ENCODE data around the gene PSEN1.
"Not testable (repeated sequence)": the region's sequence is repeated elsewhere in the genome, so short reads cannot be mapped to it uniquely, and the experiment has no call there.

PSEN1 gene

DNA sequence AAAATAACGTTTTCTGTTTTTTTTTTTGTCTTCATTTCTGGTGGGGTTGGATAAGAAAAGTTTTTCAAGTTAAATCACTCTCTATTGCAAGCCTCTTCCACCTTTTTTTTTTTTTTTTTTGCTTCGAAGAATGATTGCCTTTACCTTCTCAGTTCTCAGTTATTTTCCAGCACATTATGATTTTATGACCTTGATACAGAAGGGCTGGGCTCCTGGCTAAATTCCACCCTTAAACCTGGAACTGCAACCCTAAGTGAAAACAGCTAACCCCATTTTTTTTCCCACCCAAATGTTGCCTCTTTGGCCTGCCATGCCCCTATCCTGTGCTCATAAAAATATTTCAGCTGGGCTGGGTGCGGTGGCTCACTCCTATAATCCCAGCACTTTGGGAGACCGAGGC is 31.4 kb downstream of the PSEN1 start:
- FAIRE-seq = no peak

DNA sequence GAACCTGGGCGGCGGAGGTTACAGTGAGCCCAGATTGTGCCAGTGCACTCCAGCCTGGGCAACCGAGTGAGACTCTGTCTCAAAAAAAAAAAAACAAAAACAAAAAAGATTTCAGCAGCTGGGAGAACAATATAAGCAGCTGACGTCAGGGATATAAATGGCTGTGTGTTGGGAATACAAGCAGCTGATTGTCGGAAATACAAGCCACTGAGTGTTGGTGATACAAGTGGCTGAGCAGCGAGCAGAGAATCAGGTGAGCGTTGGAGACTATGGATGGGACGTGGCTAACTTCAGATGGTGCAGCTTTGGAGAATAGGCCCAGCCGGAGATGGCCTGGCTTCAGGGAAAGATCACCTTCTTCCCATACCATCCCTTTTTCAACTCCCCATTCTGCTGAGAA is 32.0 kb downstream of the PSEN1 start:
- FAIRE-seq = no peak

DNA sequence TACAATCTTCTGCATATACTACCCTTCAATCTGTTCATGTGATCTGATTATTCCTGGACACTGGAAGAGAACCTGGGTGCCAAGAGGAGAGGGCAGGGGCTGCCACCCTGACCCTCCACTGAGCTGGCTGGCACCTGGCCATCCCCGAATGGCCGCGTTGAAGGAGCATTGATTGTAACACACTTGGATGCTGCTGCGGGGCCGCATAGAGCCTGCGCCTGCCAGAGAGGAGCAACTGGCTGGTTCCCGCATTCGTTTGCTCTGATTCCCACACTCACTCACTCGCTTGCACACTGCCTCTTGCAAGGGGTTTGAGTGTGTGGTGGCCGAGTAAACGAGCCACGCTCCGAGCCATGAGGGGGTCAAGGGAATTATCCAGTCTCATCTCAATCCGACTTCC is 32.4 kb downstream of the PSEN1 start:
- FAIRE-seq = no peak

DNA sequence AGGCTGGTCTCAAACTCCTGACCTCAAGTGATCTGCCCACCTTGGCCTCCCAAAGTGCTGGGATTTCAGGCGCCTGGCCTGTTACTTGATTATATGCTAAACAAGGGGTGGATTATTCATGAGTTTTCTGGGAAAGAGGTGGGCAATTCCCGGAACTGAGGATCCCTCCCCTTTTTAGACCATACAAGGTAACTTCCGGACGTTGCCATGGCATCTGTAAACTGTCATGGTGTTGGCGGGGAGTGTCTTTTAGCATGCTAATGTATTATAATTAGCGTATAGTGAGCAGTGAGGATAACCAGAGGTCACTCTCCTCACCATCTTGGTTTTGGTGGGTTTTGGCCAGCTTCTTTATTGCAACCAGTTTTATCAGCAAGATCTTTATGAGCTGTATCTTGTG is 33.5 kb downstream of the PSEN1 start:
- FAIRE-seq = not testable (repeated sequence)

DNA sequence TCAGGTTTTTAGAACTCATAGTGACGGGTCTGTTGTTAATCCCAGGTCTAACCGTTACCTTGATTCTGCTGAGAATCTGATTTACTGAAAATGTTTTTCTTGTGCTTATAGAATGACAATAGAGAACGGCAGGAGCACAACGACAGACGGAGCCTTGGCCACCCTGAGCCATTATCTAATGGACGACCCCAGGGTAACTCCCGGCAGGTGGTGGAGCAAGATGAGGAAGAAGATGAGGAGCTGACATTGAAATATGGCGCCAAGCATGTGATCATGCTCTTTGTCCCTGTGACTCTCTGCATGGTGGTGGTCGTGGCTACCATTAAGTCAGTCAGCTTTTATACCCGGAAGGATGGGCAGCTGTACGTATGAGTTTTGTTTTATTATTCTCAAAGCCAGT is 34.4 kb downstream of the PSEN1 start:
- FAIRE-seq = no peak

DNA sequence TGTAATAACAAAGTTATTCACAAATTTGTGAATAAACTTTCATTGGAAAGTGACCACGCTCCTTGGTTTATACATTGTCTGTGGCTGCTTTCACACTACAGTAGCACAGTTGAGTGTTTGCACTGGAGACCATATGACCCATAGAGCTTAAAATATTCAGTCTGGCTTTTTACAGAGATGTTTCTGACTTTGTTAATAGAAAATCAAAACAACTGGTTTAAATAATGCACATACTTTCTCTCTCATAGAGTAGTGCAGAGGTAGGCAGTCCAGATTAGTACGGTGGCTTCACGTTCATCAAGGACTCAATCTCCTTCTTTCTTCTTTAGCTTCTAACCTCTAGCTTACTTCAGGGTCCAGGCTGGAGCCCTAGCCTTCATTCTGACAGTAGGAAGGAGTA is 36.2 kb downstream of the PSEN1 start:
- FAIRE-seq = no peak

DNA sequence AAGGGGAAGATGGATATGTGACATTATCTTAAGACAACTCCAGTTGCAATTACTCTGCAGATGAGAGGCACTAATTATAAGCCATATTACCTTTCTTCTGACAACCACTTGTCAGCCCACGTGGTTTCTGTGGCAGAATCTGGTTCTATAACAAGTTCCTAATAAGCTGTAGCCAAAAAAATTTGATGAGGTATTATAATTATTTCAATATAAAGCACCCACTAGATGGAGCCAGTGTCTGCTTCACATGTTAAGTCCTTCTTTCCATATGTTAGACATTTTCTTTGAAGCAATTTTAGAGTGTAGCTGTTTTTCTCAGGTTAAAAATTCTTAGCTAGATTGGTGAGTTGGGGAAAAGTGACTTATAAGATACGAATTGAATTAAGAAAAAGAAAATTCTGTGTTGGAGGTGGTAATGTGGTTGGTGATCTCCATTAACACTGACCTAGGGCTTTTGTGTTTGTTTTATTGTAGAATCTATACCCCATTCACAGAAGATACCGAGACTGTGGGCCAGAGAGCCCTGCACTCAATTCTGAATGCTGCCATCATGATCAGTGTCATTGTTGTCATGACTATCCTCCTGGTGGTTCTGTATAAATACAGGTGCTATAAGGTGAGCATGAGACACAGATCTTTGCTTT is 36.9 kb downstream of the PSEN1 start:
- peak; percentile 37 for FAIRE-seq

DNA sequence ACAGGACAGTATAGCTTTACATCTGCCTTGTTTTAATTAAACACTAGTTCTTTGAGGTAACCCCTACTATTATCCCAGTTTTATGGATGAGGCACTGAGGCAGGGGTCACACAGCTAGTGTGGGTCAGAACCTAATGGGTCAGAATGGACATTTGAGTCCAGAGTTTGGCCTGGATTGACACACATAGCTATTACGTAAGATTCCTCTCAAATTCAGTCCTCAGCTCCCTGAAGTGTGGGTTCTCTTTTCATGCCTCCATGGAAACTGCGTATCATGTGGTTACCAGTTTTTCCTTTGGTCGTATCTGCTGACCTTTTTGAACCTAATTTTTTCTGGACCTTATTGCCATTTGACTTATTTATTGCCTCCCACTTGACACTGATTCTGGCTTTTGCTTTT is 40.4 kb downstream of the PSEN1 start:
- no peak for FAIRE-seq

DNA sequence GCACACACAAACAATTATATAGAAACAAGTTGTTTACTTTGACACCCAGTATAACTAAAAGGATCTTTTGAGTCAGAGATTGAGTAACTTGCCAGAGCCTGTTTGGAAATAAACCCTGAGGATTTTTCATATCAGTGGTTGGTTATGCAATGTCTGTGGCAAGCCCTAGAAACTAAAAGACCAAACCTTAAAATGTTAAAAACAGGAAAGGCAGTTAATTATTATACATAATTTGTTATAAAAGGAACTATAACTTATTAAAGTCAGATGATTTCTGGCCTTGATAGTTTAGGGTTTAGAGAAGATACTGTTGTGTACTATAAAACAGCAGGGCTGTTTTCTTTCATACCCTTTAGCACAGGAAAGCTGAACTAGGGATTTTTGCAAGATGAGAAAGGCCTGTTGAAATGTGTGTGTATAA is 44.1 kb downstream of the PSEN1 start:
- FAIRE-seq = peak; percentile 93

DNA sequence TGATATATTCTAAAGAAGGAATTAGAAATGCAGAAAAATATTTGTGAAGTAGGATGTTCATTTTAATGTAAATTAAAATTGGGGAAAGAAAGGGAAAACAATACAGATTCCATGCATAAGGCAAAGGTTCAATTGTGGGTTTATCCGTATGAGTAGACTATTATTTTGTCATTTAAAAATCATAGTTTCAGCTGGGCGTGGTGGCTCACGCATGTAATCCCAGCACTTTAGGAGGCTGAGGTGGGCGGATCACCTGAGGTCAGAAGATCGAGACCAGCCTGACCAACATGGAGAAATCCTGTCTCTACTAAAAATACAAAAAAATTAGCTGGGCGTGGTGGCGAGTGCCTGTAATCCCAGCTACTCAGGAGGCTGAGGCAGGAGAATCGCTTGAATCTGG is 44.7 kb downstream of the PSEN1 start:
- not testable (repeated sequence) for FAIRE-seq

DNA sequence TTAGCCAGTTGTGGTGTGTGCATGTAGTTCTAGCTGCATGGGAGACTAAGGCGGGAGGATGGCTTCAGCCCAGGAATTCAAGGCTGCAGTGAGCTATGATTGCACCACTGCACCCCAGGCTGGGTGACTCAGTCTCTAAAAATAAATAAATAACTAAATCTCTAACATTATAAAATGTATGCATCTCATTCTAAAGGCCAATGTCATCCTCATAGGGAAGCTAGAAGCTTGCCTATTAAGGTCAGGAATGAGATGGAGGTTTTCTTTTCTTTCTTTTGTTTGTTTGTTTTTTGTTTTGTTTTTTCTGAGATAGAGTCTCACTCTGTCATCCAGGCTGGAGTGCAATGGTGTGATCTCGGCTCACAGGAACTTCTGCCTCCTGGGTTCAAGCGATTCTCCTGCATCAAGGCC is 52.2 kb downstream of the PSEN1 start:
- FAIRE-seq = no peak

DNA sequence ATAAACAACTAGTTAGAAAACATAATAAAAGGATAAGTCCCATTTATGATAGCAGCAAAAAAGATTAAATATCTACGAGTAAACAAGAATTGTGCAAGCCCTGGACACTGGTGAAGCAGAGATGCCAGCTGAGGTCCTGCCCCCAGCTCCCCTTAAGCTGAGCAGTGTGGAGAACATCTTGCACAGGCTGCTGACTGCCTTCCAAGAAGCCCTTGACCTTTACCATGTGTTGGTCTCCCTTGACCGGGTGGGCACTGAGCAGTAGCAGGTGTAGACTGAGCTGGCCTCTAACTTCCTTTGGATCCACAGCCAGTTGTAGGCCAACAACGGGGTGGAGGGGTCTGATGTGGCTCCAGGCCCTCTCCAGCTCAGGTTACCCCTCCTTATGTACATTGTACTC is 53.3 kb downstream of the PSEN1 start:
- FAIRE-seq = no peak

DNA sequence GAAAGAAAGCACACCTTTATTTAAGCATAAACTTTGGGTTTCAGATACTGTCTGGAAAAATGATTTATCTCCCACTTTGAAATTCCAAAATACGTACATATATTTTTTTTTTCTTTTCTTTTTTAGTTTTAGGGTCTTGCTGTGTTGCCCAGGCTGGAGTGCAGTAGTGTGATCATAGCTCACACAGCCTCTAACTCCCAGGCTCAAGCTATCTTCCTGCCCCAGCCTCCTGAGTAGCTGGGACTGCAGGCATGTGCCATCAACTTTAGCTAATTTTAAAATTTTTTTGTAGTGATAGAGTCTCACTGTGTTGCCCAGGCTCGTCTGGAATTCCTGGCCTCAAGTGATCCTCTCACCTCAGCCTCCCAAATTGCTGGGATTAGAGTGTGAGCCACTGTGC is 55.1 kb downstream of the PSEN1 start:
- FAIRE-seq = no peak

DNA sequence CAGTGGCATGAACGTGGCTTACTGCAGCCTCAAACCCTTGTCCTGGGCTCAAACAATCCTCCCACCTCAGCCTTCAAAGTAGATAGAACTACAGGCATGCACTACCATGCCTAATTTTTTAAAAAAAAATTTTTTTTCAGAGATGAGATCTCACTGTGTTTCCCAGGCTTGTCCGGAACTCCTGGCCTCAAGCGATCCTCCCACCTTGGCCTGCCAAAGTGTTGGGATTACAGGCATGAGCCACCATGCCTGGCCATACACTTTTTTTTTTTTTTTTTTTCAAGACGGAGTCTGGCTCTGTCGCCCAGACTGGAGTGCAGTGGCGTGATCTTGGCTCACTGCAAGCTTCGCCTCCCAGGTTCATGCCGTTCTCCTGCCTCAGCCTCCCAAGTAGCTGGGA is 58.0 kb downstream of the PSEN1 start:
- not testable (repeated sequence) for FAIRE-seq

DNA sequence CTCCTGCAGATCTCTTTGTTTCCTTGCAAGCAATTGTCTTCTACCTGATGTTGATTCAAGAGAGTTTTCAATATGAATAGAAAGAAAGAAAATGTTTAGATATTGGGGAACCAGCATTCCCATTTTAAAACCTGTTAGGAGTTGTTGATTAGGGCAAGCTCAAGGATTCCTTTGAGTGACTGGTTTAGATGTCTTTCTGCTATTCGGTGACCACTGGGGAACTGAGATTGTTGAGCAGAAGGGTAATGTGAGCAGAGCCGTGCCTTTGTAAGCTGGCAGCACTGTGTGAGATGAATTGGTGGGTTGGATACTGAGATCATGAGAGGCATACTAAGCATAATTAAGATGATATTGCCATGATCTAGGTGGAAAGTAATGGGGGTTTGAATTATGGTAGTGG is 61.9 kb downstream of the PSEN1 start:
- FAIRE-seq = no peak

DNA sequence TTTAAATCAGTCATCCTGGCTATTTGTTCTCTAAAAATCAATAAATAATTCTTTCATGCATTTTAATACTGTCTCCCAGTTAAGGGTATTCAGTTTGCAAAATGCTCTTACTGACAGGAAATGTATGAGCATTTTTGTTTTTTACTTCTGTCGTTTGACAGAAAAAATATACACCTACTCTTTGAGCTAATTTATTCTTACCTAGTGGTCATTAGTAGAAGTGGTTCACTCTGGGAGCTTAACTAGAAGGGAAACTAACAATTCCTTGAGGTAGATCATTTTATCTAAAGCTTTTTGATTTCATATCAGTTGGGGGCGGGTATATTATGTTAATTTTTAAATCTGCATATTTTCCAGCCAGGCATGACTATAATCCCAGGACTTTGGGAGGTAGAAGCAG is 67.2 kb downstream of the PSEN1 start:
- FAIRE-seq = no peak

DNA sequence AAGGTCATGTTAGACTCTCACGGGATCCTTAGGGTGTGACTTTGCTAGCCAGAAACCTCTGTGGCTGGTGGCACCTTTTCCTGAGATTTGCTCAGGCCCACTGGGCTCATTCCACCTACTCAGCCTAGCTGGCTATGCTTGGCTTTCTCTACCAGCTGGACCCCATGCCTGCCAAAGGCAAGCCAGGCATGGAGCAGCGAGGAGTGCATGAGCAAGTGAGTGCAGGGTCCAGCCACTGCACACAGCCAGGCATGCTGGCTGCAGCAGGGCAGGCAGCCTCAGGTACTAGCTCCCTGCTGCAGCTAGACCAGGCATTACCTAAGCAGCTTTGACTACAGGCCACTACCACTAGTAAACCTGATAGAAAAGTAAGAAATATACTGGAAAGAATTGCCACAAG is 71.3 kb downstream of the PSEN1 start:
- FAIRE-seq = no peak

DNA sequence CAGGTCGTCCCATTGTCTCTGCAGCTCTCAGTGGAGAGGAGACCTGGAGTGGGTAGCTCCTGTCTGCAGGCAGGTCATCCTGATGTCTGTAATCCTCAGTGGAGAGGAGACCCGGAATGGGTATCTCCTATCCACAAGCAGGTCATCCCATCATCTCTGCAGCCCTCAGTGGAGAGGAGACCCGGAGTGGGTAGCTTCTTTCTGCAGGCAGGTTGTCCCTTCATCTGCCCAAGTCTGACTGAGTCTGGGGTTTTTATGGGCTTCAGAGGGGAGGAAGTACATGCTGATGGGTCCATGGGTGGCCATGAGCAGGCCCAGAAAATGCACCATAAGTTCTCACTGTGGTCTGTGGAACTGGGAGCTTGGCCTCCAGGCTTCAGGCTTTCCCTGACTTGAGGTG is 72.1 kb downstream of the PSEN1 start:
- FAIRE-seq = no peak

DNA sequence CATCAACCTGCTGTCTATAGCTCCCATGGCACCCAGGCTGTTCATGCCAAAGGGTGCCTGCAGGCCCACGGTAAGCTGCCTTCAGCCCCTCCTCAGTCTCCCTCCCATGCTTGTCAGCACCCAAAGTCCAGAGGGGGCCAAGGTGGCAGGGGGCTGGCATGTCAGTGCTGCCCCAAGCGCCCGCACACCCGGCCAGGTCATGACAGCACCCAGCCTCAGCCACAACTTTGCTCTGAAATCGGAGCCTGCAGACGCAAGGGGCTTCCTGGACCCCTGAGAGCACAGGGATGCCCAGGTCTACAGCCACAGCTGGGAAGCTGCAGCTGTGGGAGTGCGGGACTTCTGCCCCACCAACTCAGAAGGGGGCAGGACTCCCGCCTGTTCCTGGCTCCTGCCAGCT is 72.5 kb downstream of the PSEN1 start:
- no peak for FAIRE-seq

DNA sequence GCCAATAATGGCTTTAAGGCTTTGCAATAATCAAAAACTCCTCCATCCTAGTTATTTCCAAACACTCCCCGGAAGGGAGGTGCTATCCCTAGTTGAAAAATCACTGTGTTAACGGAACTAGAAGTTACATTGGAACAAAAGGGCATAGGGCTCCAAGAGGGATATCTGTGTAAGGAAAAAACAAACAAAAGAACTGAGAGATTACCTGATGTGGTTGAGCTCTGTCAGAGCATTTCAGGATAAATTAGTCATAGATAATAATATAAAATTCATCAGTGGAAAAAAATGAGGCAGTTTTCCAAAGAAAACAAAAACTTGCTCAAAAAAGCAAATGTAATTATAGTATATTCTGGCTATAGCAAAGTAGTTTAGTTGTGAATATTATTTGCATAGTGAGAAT is 73.6 kb downstream of the PSEN1 start:
- no peak for FAIRE-seq

DNA sequence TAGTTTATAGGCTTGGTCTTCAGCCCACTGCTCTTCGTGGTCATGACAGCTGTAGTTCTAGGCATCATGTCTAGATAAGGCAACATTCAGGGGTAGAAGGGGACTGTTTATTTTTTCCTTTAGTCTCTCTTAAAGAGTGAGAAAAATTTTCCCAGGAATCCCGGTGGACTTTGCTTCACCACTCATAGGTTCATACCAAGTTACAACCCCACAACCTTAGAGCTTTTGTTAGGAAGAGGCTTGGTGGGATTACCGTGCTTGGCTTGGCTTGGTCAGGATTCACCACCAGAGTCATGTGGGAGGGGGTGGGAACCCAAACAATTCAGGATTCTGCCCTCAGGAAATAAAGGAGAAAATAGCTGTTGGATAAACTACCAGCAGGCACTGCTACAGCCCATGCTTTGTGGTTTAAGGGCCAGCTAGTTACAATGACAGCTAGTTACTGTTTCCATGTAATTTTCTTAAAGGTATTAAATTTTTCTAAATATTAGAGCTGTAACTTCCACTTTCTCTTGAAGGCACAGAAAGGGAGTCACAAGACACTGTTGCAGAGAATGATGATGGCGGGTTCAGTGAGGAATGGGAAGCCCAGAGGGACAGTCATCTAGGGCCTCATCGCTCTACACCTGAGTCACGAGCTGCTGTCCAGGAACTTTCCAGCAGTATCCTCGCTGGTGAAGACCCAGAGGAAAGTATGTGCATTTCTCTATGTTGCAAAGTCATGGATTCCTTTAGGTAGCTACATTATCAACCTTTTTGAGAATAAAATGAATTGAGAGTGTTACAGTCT is 75.1 kb downstream of the PSEN1 start:
- no peak for FAIRE-seq

DNA sequence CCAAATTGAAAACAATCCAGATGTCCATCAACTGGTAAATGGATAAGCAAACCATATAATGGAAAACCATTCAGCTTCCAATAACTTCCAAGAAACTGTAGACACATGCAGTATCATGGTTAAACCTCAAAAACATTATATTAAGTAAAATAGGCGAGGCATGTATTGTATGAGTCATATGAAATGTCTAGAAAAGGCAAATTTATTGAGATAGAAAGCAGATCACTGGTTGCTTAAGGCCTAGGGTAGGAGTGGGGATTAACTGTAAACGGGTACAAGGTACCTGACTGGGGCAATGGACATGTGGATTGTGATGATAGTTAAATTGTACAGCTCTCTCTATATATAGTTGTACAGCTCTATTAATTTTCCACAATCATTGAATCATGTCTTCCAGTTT is 79.7 kb downstream of the PSEN1 start:
- FAIRE-seq = no peak

DNA sequence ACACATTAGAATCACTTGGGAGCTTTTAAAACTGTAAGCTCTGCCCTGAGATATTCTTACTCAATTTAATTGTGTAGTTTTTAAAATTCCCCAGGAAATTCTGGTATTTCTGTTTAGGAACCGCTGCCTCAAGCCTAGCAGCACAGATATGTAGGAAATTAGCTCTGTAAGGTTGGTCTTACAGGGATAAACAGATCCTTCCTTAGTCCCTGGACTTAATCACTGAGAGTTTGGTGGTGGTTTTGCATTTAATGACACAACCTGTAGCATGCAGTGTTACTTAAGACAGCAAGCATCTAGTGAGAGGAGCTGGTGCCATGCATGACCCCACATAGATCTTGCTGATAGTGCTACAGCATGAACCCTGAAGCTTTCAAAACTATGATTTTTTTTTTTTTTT is 81.1 kb downstream of the PSEN1 start:
- FAIRE-seq = no peak

DNA sequence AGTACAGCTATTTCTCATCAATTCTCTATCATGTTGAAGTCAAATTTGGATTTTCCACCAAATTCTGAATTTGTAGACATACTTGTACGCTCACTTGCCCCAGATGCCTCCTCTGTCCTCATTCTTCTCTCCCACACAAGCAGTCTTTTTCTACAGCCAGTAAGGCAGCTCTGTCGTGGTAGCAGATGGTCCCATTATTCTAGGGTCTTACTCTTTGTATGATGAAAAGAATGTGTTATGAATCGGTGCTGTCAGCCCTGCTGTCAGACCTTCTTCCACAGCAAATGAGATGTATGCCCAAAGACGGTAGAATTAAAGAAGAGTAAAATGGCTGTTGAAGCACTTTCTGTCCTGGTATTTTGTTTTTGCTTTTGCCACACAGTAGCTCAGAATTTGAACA is 83.8 kb downstream of the PSEN1 start:
- FAIRE-seq = no peak

DNA sequence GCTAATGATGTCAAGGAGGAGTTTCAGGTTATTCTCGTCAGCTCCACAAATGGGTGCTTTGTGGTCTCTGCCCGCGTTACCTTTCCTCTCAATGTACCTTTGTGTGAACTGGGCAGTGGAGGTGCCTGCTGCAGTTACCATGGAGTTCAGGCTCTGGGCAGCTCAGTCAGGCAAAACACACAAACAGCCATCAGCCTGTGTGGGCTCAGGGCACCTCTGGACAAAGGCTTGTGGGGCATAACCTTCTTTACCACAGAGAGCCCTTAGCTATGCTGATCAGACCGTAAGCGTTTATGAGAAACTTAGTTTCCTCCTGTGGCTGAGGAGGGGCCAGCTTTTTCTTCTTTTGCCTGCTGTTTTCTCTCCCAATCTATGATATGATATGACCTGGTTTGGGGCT is 84.3 kb downstream of the PSEN1 start:
- FAIRE-seq = no peak
